ENCODE data around the gene TXNDC8.

GRCh38 chr9:110317911-110318310 lies 19.8 kb downstream of the TXNDC8 start:
- TF ChIP-seq CREB1 (IDR thresholded peaks at IDR 0.05) (no peak), CREB1 (CRISPR knock-in tag; IDR thresholded peaks at IDR 0.05) (no peak), POLR2A (IDR thresholded peaks at IDR 0.05; ENCODE audit: insufficient read depth in 1 of 2, low read depth in 2 of 2, low read length in 2 of 2) (no peak), ZBTB43 (CRISPR knock-in tag; conservative IDR thresholded peaks at IDR 0.05) (no peak), STAT6 (CRISPR knock-in tag; IDR thresholded peaks at IDR 0.05; ENCODE audit: borderline replicate concordance) (no peak), CTCF (CRISPR knock-in tag; IDR thresholded peaks at IDR 0.05) (no peak), KLF16 (CRISPR knock-in tag; IDR thresholded peaks at IDR 0.05) (no peak), ATM (IDR thresholded peaks at IDR 0.05; ENCODE audit: borderline replicate concordance) (no peak), RCOR2 (CRISPR knock-in tag; IDR thresholded peaks at IDR 0.05) (no peak), MAFK (conservative IDR thresholded peaks at IDR 0.05 in 1 of 2, IDR thresholded peaks at IDR 0.05 in 1 of 2; ENCODE audit: low read length in 2 of 2) (no peak), ZNF549 (CRISPR knock-in tag; IDR thresholded peaks at IDR 0.05) (no peak), POLR2AphosphoS5 (IDR thresholded peaks at IDR 0.05; ENCODE audit: low read depth, low read length) (no peak), FOXM1 (CRISPR knock-in tag; IDR thresholded peaks at IDR 0.05) (no peak)

Measured in HepG2 (cell line).